ENCODE results near the gene PRKD2. TPM values are rescaled to one million over a fixed set of nuclear protein-coding genes. Genes with fewer than 3 reads are reported as not detected.

Gene PRKD2
- total and polyA plus RNA-seq, 4 donors, result 7.3 to 14.4 (median 9.3) TPM

- peaks cover 2 to 19% (median 16%) of the 10 kb centered on the region in 4 donors for H3K36me3 ChIP-seq (ENCODE audit: control insufficient read depth in 4 of 4, insufficient read depth in 3 of 4, low read depth in 1 of 4, low read length in 3 of 4)
- peak; percentile 78 for DNase-seq (ENCODE audit: low spot score)
- no peak overlapping the region for H3K27ac ChIP-seq (ENCODE audit: low read depth in 1 of 2, low read length in 2 of 2)
- no peaks in the 10 kb centered on the region for H3K27me3 ChIP-seq (ENCODE audit: control insufficient read depth in 4 of 4, insufficient read depth in 4 of 4, low read length in 3 of 4)
- peaks cover 0 to 34% (median 22%) of the 10 kb centered on the region in 4 donors for H3K4me1 ChIP-seq (ENCODE audit: control insufficient read depth in 4 of 4, insufficient read depth in 4 of 4, low read length in 3 of 4)
- TF ChIP-seq SP1 (IDR thresholded peaks at IDR 0.05), result no peak
- peak in 1 of 2 donors; percentile 28 for TF ChIP-seq RXRA (IDR thresholded peaks at IDR 0.05)
- no peak for TF ChIP-seq YY1 (IDR thresholded peaks at IDR 0.05)
- no peak for TF ChIP-seq JUND (IDR thresholded peaks at IDR 0.05)
- no peak for TF ChIP-seq ATF3 (IDR thresholded peaks at IDR 0.05)
- no peak for TF ChIP-seq EGR1 (IDR thresholded peaks at IDR 0.05; ENCODE audit: low read depth in 2 of 2)
- 72% methylated on average over 22 of the region's 22 CpGs for WGBS
- H3K9me3 ChIP-seq (ENCODE audit: control insufficient read depth in 4 of 4, low read length in 3 of 4), result no peaks in the 10 kb centered on the region
- no peak overlapping the region for H3K4me3 ChIP-seq (ENCODE audit: low read depth in 1 of 3, low read length in 3 of 3)
- H3K9ac ChIP-seq (ENCODE audit: low read depth in 1 of 2, low read length in 2 of 2), result no peak overlapping the region
These were observed 19.8 kb upstream of the PRKD2 start for GRCh38 chr19:46736531-46737297.

DNA sequence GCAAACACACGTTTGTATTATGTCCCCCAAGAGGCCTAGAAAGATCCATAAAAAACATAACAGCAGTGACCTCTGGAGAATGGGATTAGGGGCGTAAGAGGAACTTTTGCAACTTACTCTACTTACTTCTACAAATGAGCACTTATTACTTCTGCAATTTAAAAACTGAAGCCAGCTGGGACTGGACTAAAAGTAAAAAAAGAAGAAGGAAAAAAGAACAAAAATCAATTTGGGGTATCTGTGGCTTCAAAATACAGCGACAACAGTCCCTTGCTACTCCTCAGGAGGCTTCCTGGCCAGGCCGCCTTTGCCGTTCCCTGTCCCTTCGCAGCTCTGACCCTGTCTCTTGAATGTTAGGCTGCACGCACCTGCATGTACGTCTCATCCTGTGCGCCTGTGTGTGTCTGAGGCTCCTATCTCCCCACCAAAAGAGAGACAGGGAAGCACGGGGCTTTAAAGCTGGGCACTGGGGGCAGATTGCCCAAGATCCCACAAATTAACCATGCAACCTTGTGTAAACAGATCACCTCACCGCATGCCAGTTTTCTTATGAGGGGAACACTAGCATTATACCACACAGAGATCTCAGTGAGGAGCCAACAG, 16.9 kb upstream of the PRKD2 start:
- no peaks in the 10 kb centered on the region for H3K27me3 ChIP-seq (ENCODE audit: control insufficient read depth in 4 of 4, insufficient read depth in 4 of 4, low read length in 3 of 4)
- no peak overlapping the region for H3K9ac ChIP-seq (ENCODE audit: low read depth in 1 of 2, low read length in 2 of 2)
- peaks cover 0 to 31% (median 15%) of the 10 kb centered on the region in 4 donors for H3K4me1 ChIP-seq (ENCODE audit: control insufficient read depth in 4 of 4, insufficient read depth in 4 of 4, low read length in 3 of 4)
- DNase-seq (ENCODE audit: low spot score), result no peak
- TF ChIP-seq TAF1 (conservative IDR thresholded peaks at IDR 0.05), result no peak
- TF ChIP-seq GABPA (IDR thresholded peaks at IDR 0.05 in 1 of 2, conservative IDR thresholded peaks at IDR 0.05 in 1 of 2), result no peak
- TF ChIP-seq YY1 (IDR thresholded peaks at IDR 0.05), result no peak
- no peak for TF ChIP-seq FOXA1 (IDR thresholded peaks at IDR 0.05)
- no peak for TF ChIP-seq RXRA (IDR thresholded peaks at IDR 0.05)
- TF ChIP-seq, protein P1, sequence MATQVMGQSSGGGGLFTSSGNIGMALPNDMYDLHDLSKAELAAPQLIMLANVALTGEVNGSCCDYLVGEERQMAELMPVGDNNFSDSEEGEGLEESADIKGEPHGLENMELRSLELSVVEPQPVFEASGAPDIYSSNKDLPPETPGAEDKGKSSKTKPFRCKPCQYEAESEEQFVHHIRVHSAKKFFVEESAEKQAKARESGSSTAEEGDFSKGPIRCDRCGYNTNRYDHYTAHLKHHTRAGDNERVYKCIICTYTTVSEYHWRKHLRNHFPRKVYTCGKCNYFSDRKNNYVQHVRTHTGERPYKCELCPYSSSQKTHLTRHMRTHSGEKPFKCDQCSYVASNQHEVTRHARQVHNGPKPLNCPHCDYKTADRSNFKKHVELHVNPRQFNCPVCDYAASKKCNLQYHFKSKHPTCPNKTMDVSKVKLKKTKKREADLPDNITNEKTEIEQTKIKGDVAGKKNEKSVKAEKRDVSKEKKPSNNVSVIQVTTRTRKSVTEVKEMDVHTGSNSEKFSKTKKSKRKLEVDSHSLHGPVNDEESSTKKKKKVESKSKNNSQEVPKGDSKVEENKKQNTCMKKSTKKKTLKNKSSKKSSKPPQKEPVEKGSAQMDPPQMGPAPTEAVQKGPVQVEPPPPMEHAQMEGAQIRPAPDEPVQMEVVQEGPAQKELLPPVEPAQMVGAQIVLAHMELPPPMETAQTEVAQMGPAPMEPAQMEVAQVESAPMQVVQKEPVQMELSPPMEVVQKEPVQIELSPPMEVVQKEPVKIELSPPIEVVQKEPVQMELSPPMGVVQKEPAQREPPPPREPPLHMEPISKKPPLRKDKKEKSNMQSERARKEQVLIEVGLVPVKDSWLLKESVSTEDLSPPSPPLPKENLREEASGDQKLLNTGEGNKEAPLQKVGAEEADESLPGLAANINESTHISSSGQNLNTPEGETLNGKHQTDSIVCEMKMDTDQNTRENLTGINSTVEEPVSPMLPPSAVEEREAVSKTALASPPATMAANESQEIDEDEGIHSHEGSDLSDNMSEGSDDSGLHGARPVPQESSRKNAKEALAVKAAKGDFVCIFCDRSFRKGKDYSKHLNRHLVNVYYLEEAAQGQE (IDR thresholded peaks at IDR 0.05), result no peak
- no peak for TF ChIP-seq EGR1 (IDR thresholded peaks at IDR 0.05; ENCODE audit: low read depth in 2 of 2)
- TF ChIP-seq ATF3 (IDR thresholded peaks at IDR 0.05), result no peak
- TF ChIP-seq SP1 (IDR thresholded peaks at IDR 0.05), result no peak
- no peak for TF ChIP-seq NR2F2 (IDR thresholded peaks at IDR 0.05)
- TF ChIP-seq HNF4A (conservative IDR thresholded peaks at IDR 0.05), result no peak
- TF ChIP-seq, protein P2, sequence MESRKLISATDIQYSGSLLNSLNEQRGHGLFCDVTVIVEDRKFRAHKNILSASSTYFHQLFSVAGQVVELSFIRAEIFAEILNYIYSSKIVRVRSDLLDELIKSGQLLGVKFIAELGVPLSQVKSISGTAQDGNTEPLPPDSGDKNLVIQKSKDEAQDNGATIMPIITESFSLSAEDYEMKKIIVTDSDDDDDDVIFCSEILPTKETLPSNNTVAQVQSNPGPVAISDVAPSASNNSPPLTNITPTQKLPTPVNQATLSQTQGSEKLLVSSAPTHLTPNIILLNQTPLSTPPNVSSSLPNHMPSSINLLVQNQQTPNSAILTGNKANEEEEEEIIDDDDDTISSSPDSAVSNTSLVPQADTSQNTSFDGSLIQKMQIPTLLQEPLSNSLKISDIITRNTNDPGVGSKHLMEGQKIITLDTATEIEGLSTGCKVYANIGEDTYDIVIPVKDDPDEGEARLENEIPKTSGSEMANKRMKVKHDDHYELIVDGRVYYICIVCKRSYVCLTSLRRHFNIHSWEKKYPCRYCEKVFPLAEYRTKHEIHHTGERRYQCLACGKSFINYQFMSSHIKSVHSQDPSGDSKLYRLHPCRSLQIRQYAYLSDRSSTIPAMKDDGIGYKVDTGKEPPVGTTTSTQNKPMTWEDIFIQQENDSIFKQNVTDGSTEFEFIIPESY (IDR thresholded peaks at IDR 0.05), result no peak
- no peak for TF ChIP-seq HNF4G (IDR thresholded peaks at IDR 0.05)
- TF ChIP-seq JUND (IDR thresholded peaks at IDR 0.05), result no peak
- TF ChIP-seq FOXA2 (IDR thresholded peaks at IDR 0.05), result no peak
- no peak overlapping the region for H3K27ac ChIP-seq (ENCODE audit: low read depth in 1 of 2, low read length in 2 of 2)
- peaks cover 12 to 40% (median 22%) of the 10 kb centered on the region in 4 donors for H3K36me3 ChIP-seq (ENCODE audit: control insufficient read depth in 4 of 4, insufficient read depth in 3 of 4, low read depth in 1 of 4, low read length in 3 of 4)
- H3K9me3 ChIP-seq (ENCODE audit: control insufficient read depth in 4 of 4, low read length in 3 of 4), result no peaks in the 10 kb centered on the region
- WGBS, result 77% methylated on average over 11 of the region's 11 CpGs
- H3K4me3 ChIP-seq (ENCODE audit: low read depth in 1 of 3, low read length in 3 of 3), result no peak overlapping the region

All from liver (tissue), 9 donors.